ENCODE measurements around the gene FOXR1. TPM values are rescaled to one million over a fixed set of nuclear protein-coding genes. Genes with fewer than 3 reads are reported as not detected.

FOXR1 gene
- total and polyA plus RNA-seq, 2 donors (not counting 3 experiments of a cell fraction or from before 2014, with no cell fraction given): not detected

GRCh38 chr11:119028346-119029068 is 56.9 kb downstream of the FOXR1 start:
- Histone ChIP-seq H3K9me3 (replicated peaks; ENCODE audit: control insufficient read depth, insufficient read depth, low read length) (no peaks in the 10 kb centered on the region), H3K36me3 (ENCODE audit: control insufficient read depth in 2 of 2, extremely low read depth in 1 of 2, insufficient read depth in 2 of 2, low read length in 2 of 2) (peaks cover 0 to 13% of the 10 kb centered on the region in 2 experiments), H3K9me1 (replicated peaks; ENCODE audit: control insufficient read depth, extremely low read depth, insufficient read depth, low read length) (no peaks in the 10 kb centered on the region), H3K27me3 (ENCODE audit: control insufficient read depth in 2 of 2, insufficient read depth in 2 of 2, low read length in 2 of 2) (no peaks in the 10 kb centered on the region), H2AFZ (ENCODE audit: low read depth, low read length) (no peak overlapping the region), H3K27ac (ENCODE audit: insufficient read depth, low read depth, low read length) (no peak overlapping the region), H3K4me2 (ENCODE audit: insufficient read depth, low read length) (no peak overlapping the region), H3K9ac (replicated peaks; ENCODE audit: extremely low read depth, insufficient read depth, low read length) (no peak overlapping the region), H4K20me1 (replicated peaks; ENCODE audit: control insufficient read depth, extremely low read depth, insufficient read depth, low read length) (no peaks in the 10 kb centered on the region), H3K4me1 (ENCODE audit: control insufficient read depth, extremely low read depth, insufficient read depth, low read length) (peaks cover 16% of the 10 kb centered on the region), H3K79me2 (ENCODE audit: control insufficient read depth, insufficient read depth, low read length) (no peaks in the 10 kb centered on the region), H3K4me3 (replicated peaks in 1 of 3; ENCODE audit: insufficient read depth in 1 of 3, low read depth in 1 of 3, low read length in 3 of 3) (no peak overlapping the region)
- TF ChIP-seq JUN (IDR thresholded peaks at IDR 0.05; ENCODE audit: borderline replicate concordance, insufficient read depth, insufficient read length, low read depth): no peak
- no peak for TF ChIP-seq POLR2A (IDR thresholded peaks at IDR 0.05; ENCODE audit: low read depth, low read length)
- no peak for TF ChIP-seq CTCF (IDR thresholded peaks at IDR 0.05; ENCODE audit: extremely low read depth in 1 of 2, insufficient read depth in 1 of 2, low read depth in 1 of 2, low read length in 2 of 2)
- TF ChIP-seq MYC (IDR thresholded peaks at IDR 0.05; ENCODE audit: low read depth, low read length): no peak
- no peak for TF ChIP-seq EZH2 (IDR thresholded peaks at IDR 0.05; ENCODE audit: borderline replicate concordance, low read depth, low read length, severe bottlenecking)
- no peak for TF ChIP-seq POLR2AphosphoS5 (IDR thresholded peaks at IDR 0.05; ENCODE audit: insufficient read depth, low read depth, low read length)
- no peak for TF ChIP-seq MAX (IDR thresholded peaks at IDR 0.05; ENCODE audit: insufficient read depth, insufficient read length)
- TF ChIP-seq FOS (IDR thresholded peaks at IDR 0.05; ENCODE audit: borderline replicate concordance, insufficient read depth, low read length): no peak
- TF ChIP-seq GATA2 (IDR thresholded peaks at IDR 0.05; ENCODE audit: insufficient read depth, insufficient read length, low read depth, low read length): no peak
- CTCF ChIA-PET: no interaction called here
- FAIRE-seq (no peak), DNase-seq (ENCODE audit: low read depth, low spot score) (no peak)
- dilution Hi-C loops (cut with MboI; ENCODE audit: extremely low pct_ligation_motif_present, low sequenced_read_pairs): no loop called here
- BruUV-seq (replicated peaks): no TSS peak
- intact Hi-C loops (cut with micrococcal nuclease): no loop called here
- POLR2A ChIA-PET: no interaction called here

All from endothelial cell of umbilical vein (primary cell).